ENCODE data around the gene SMTNL1. TPM values are rescaled to one million over a fixed set of nuclear protein-coding genes. Genes with fewer than 3 reads are reported as not detected.

Gene SMTNL1
- total RNA-seq, 3 donors from 2014 or later: not detected

- TF ChIP-seq, protein P1, sequence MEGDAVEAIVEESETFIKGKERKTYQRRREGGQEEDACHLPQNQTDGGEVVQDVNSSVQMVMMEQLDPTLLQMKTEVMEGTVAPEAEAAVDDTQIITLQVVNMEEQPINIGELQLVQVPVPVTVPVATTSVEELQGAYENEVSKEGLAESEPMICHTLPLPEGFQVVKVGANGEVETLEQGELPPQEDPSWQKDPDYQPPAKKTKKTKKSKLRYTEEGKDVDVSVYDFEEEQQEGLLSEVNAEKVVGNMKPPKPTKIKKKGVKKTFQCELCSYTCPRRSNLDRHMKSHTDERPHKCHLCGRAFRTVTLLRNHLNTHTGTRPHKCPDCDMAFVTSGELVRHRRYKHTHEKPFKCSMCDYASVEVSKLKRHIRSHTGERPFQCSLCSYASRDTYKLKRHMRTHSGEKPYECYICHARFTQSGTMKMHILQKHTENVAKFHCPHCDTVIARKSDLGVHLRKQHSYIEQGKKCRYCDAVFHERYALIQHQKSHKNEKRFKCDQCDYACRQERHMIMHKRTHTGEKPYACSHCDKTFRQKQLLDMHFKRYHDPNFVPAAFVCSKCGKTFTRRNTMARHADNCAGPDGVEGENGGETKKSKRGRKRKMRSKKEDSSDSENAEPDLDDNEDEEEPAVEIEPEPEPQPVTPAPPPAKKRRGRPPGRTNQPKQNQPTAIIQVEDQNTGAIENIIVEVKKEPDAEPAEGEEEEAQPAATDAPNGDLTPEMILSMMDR (IDR thresholded peaks at IDR 0.05): no peak
- Histone ChIP-seq H3K36me3 (ENCODE audit: low read depth) (no peaks in the 10 kb centered on the region), H3K4me1 (ENCODE audit: low read depth) (peaks cover 11% of the 10 kb centered on the region), H3K4me3 (no peak overlapping the region), H3K9me3 (no peaks in the 10 kb centered on the region)
- ATAC-seq: no peak
- no peak for DNase-seq
- intact Hi-C loops (cut with DNase I, micrococcal nuclease): no loop called here
These were observed 21.3 kb upstream of the SMTNL1 start for GRCh38 chr11:57516061-57516443.

DNA sequence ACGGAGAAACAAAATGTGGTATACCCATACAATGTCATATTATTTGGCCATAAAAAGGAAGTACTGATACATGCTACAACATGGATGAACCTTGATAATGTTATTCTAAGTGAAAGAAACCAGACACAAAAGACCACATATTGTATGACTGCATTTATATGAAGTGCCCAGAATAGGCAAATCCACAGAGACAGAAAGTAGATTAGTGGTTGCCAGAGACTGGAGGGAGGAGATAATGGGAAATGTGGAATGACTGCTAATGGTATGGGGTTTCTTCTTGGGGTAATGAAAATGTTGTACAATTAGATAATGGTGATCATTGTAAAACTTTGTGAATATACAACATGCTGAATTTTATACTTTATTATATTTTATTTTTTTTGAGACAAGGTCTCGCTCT lies 16.3 kb upstream of the SMTNL1 start:
- ATAC-seq: no peak
- H3K4me1 ChIP-seq (ENCODE audit: low read depth): no peaks in the 10 kb centered on the region
- TF ChIP-seq, protein P1 (IDR thresholded peaks at IDR 0.05): no peak
- no peak overlapping the region for H3K4me3 ChIP-seq
- no peak for DNase-seq
- intact Hi-C loops (cut with DNase I, micrococcal nuclease): no loop called here
- H3K36me3 ChIP-seq (ENCODE audit: low read depth): no peaks in the 10 kb centered on the region
- H3K9me3 ChIP-seq: no peaks in the 10 kb centered on the region

DNA sequence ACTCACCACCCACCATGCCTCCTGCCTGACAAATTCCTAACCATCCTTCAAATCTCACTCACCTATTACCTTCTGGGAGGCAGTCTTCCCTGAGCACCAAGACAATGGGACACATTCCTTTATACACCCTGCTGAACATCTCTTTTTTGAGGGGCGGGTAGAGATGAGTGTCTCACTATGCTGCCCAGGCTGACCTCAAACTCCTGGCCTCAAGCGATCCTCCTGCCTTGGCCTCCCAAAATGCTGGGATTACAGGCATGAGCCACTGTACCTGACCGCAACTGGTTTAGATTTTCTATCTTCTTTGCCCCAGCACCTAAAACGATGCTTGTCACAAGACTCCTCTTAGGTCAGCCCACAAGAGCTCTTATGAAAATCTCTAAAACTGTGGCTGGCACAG lies 14.0 kb upstream of the SMTNL1 start:
- Histone ChIP-seq H3K9me3 (no peaks in the 10 kb centered on the region), H3K36me3 (ENCODE audit: low read depth) (no peaks in the 10 kb centered on the region), H3K4me3 (no peak overlapping the region), H3K4me1 (ENCODE audit: low read depth) (no peaks in the 10 kb centered on the region)
- TF ChIP-seq, protein P1 (IDR thresholded peaks at IDR 0.05): no peak
- intact Hi-C loops (cut with DNase I, micrococcal nuclease): no loop called here
- no peak for DNase-seq
- no peak for ATAC-seq

DNA sequence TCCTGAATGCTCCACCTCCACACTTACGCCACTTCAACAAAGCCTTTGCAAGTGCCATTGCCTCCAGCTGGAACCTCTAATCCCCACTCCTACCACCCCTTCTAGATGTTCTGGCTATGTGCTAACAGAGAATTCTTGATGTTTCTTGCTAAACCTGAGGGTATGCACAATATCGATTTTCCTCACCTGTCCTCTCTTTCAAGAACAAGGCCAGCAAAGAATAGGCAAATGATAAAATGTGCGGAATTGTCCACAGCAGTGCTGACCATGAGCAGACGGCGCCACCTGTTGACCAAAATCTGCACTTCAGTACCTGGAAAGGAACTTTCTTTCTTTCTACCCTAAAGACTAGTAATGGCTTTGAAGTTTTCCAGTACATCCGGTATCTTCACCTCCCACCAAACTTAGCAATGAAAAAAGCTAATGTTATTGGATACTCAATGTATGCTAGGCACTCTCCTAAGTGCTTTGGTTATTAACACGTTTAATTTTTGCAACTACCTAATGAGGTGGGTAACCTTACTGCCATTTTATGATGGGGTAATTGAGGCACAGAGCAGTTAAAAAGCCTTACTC lies 10.3 kb upstream of the SMTNL1 start:
- DNase-seq: peak in 2 of 3 donors; percentile 76 to 93
- TF ChIP-seq, protein P1 (IDR thresholded peaks at IDR 0.05): peak; percentile 83
- no peak overlapping the region for H3K4me3 ChIP-seq
- H3K36me3 ChIP-seq (ENCODE audit: low read depth): no peaks in the 10 kb centered on the region
- H3K9me3 ChIP-seq: no peaks in the 10 kb centered on the region
- ATAC-seq: peak; percentile 24
- H3K4me1 ChIP-seq (ENCODE audit: low read depth): peaks cover 13% of the 10 kb centered on the region
- intact Hi-C loops (cut with DNase I, micrococcal nuclease): loop anchor here (5.0 kb wide), 2 partner anchors 35 to 70 kb away; no protein-coding TSS in a partner anchor

- H3K9me3 ChIP-seq: no peaks in the 10 kb centered on the region
- ATAC-seq: no peak
- intact Hi-C loops (cut with DNase I, micrococcal nuclease): loop anchor here (5.0 kb wide), 2 partner anchors 37 to 72 kb away; no protein-coding TSS in a partner anchor
- no peaks in the 10 kb centered on the region for H3K36me3 ChIP-seq (ENCODE audit: low read depth)
- H3K4me1 ChIP-seq (ENCODE audit: low read depth): peaks cover 13% of the 10 kb centered on the region
- DNase-seq: no peak
- TF ChIP-seq, protein P1 (IDR thresholded peaks at IDR 0.05): no peak
- no peak overlapping the region for H3K4me3 ChIP-seq
These were observed 8.4 kb upstream of the SMTNL1 start for GRCh38 chr11:57529012-57529411.

GRCh38 chr11:57530215-57530595 lies 7.2 kb upstream of the SMTNL1 start:
- Histone ChIP-seq H3K4me1 (ENCODE audit: low read depth) (peaks cover 13% of the 10 kb centered on the region), H3K9me3 (no peaks in the 10 kb centered on the region), H3K4me3 (peak overlapping the region; percentile 57), H3K36me3 (ENCODE audit: low read depth) (no peaks in the 10 kb centered on the region)
- DNase-seq (peak in 2 of 3 donors; percentile 55 to 64), ATAC-seq (peak; percentile 2)
- intact Hi-C loops (cut with DNase I, micrococcal nuclease): no loop called here
- TF ChIP-seq, protein P1 (IDR thresholded peaks at IDR 0.05): no peak
